Activated CD8-positive, alpha-beta memory T cell treated with anti-CD3 and anti-CD28 coated beads for 36 hours (primary cell): ENCODE measurements around the gene SORCS2. TPM values are rescaled to one million over a fixed set of nuclear protein-coding genes. Genes with fewer than 3 reads are reported as not detected.
"Not testable (repeated sequence)": the region's sequence is repeated elsewhere in the genome, so short reads cannot be mapped to it uniquely, and the experiment has no call there.

ENCODE experiments used
- CTCF ChIA-PET: fragments of 350-600 bp; sonication (Branson Sonifier 250); formaldehyde crosslinking; loops from one replicate; lab custom pipeline; 2021; ENCODE audit warnings: antibody characterized with exemption; lab: Charles Lee
- POLR2A ChIA-PET: fragments of 350-600 bp; sonication (Branson Sonifier 250); formaldehyde crosslinking; loops from one replicate; lab custom pipeline; 2021; ENCODE audit warnings: antibody characterized with exemption; lab: Charles Lee
- total RNA-seq, 2 experiments: library from RNA; stranded (reverse); gene quantifications; one replicate each; pipeline ENCODE4 v1.2.3, GENCODE V29; 2021

The SORCS2 gene
- total RNA-seq, 2 experiments from 2014 or later, result not detected

GRCh38 chr4:7158081-7158750 is 34.1 kb upstream of the SORCS2 start:
- ChIA-PET POLR2A (no interaction called here), CTCF (no interaction called here)

- ChIA-PET POLR2A (no interaction called here), CTCF (no interaction called here)
Observed at GRCh38 chr4:7158991-7159390, 33.3 kb upstream of the SORCS2 start.

- CTCF ChIA-PET, result no interaction called here
Observed at GRCh38 chr4:7159923-7160322, 32.4 kb upstream of the SORCS2 start.

GRCh38 chr4:7160439-7160838 is 31.9 kb upstream of the SORCS2 start:
- ChIA-PET POLR2A (no interaction called here), CTCF (no interaction called here)

More at GRCh38 chr4:7159923-7160322, 32.4 kb upstream of the SORCS2 start:
- POLR2A ChIA-PET, result no interaction called here

- POLR2A ChIA-PET, result no interaction called here
- CTCF ChIA-PET, result no interaction called here
Observed at GRCh38 chr4:7160951-7161440, 31.3 kb upstream of the SORCS2 start.

- ChIA-PET CTCF (no interaction called here), POLR2A (no interaction called here)
Observed at GRCh38 chr4:7161721-7162214, 30.6 kb upstream of the SORCS2 start.

GRCh38 chr4:7165056-7165873 is 27.1 kb upstream of the SORCS2 start:
- CTCF ChIA-PET, POLR2A ChIA-PET: not testable (repeated sequence)

GRCh38 chr4:7165874-7166201 is 26.5 kb upstream of the SORCS2 start:
- ChIA-PET CTCF (no interaction called here), POLR2A (no interaction called here)

- CTCF ChIA-PET, result no interaction called here
- POLR2A ChIA-PET, result no interaction called here
Observed at GRCh38 chr4:7166237-7166636, 26.1 kb upstream of the SORCS2 start.

GRCh38 chr4:7166981-7167700 is 25.2 kb upstream of the SORCS2 start:
- CTCF ChIA-PET, result no interaction called here
- POLR2A ChIA-PET, result interaction anchor here (0.6 kb wide), 1 partner anchor 13 kb away, joined by 3 read pairs; no protein-coding TSS in a partner anchor

GRCh38 chr4:7167706-7168105 is 24.6 kb upstream of the SORCS2 start:
- CTCF ChIA-PET, result no interaction called here
- POLR2A ChIA-PET, result interaction anchor here (0.6 kb wide), 1 partner anchor 13 kb away, joined by 3 read pairs; no protein-coding TSS in a partner anchor

- ChIA-PET POLR2A (no interaction called here), CTCF (no interaction called here)
Observed at GRCh38 chr4:7168106-7168505, 24.2 kb upstream of the SORCS2 start.

- CTCF ChIA-PET, result no interaction called here
- POLR2A ChIA-PET, result interaction anchor here (0.7 kb wide), 1 partner anchor 206 kb away, joined by 3 read pairs; no protein-coding TSS in a partner anchor
Observed at GRCh38 chr4:7169134-7169533, 23.2 kb upstream of the SORCS2 start.

GRCh38 chr4:7170012-7170411 is 22.3 kb upstream of the SORCS2 start:
- POLR2A ChIA-PET, result interaction anchor here (0.5 to 0.7 kb wide), 2 partner anchors 207 to 434 kb away, joined by 3 read pairs; no protein-coding TSS in a partner anchor

GRCh38 chr4:7171191-7171900 is 21.0 kb upstream of the SORCS2 start:
- POLR2A ChIA-PET, result no interaction called here

More at GRCh38 chr4:7170012-7170411, 22.3 kb upstream of the SORCS2 start:
- CTCF ChIA-PET, result no interaction called here

GRCh38 chr4:7172508-7172907 is 19.8 kb upstream of the SORCS2 start:
- ChIA-PET CTCF (no interaction called here), POLR2A (no interaction called here)

More at GRCh38 chr4:7171191-7171900, 21.0 kb upstream of the SORCS2 start:
- CTCF ChIA-PET, result no interaction called here

- POLR2A ChIA-PET, result no interaction called here
- CTCF ChIA-PET, result no interaction called here
Observed at GRCh38 chr4:7172946-7173345, 19.4 kb upstream of the SORCS2 start.

GRCh38 chr4:7173841-7174449 is 18.4 kb upstream of the SORCS2 start:
- POLR2A ChIA-PET, result no interaction called here
- CTCF ChIA-PET, result no interaction called here

GRCh38 chr4:7179158-7179557 is 13.2 kb upstream of the SORCS2 start:
- ChIA-PET CTCF (no interaction called here), POLR2A (no interaction called here)
